K562 (cell line): ENCODE results near the gene FAM184B. TPM values are rescaled to one million over a fixed set of nuclear protein-coding genes. Genes with fewer than 3 reads are reported as not detected.

Source experiments
- ATAC-seq: fragments of 200-7000 bp; cut with Tn5 transposase; 3 replicates; pipeline ENCODE4 v1.9.1; 2020; ENCODE audit warnings: moderate library complexity
- BruUV-seq: library from RNA; stranded (reverse); fragments of 400-500 nt; replicated peaks from 2 replicates; lab custom pipeline; 2021; lab: Mats Ljungman, UMichigan
- CTCF ChIA-PET: fragments of 300-600 bp; formaldehyde crosslinking; extraction: SDS; loops from one replicate; lab custom pipeline; 2021; ENCODE audit warnings: low intra/inter-chr PET ratio; lab: Yijun Ruan, JAX
- POLR2A ChIA-PET: fragments of 300-600, 350-650 bp; sonication (Branson Sonifier 250); formaldehyde crosslinking; extraction: SDS; loops from one replicate; lab custom pipeline; 2021; ENCODE audit warnings: antibody characterized with exemption, inconsistent platforms; lab: Yijun Ruan, JAX
- DNase-seq, 4 experiments: peaks; one replicate each; pipeline versions ENCODE4 v3.0.0 to v3.0.0-alpha.2; 2011 to 2018; ENCODE audit warnings: low spot score in 3 of 4, mixed read lengths in 3 of 4; ENCODE audit errors: extremely low read depth in 1 of 4
- FAIRE-seq: peaks from 2 replicates; lab custom pipeline; 2011; peaks lifted over from hg19 to GRCh38; lab: Jason Lieb, UNC
- H2AFZ ChIP-seq: 2 replicates; pipeline ENCODE4 v1.6.0; 2011; ENCODE audit warnings: low read depth, low read length, control low read depth, inconsistent platforms
- H3K27ac ChIP-seq: fragments of 200-600 bp; 3 replicates; pipeline ENCODE4 v1.8.0; 2011; ENCODE audit warnings: low read depth, mild to moderate bottlenecking, control low read depth, inconsistent platforms, low read length, moderate library complexity, mixed read lengths; ENCODE audit errors: extremely low read depth
- H3K27me3 ChIP-seq, 2 experiments: fragments of 300-600 bp in 1 of 2; 2 replicates in 1 of 2; 3 replicates in 1 of 2; pipeline versions ENCODE4 v1.6.0 to v1.8.0; 2011; ENCODE audit warnings: inconsistent platforms in 2 of 2, low read length in 2 of 2, mild to moderate bottlenecking in 1 of 2, mixed read lengths in 1 of 2, moderate library complexity in 1 of 2; ENCODE audit not compliant: control insufficient read depth in 2 of 2, insufficient read depth in 2 of 2
- H3K36me3 ChIP-seq: fragments of 300-600 bp; 3 replicates; pipeline ENCODE4 v1.8.0; 2011; ENCODE audit warnings: mild to moderate bottlenecking, low read length, inconsistent platforms; ENCODE audit not compliant: control insufficient read depth, insufficient read depth
- H3K4me1 ChIP-seq, 2 experiments: fragments of 200-600 bp in 1 of 2; replicated peaks in 1 of 2; 2 replicates in 1 of 2; 3 replicates in 1 of 2; pipeline versions ENCODE4 v1.5.1 to v1.8.0; 2011; ENCODE audit warnings: inconsistent platforms in 2 of 2, low read length in 2 of 2, mild to moderate bottlenecking in 1 of 2, mixed read lengths in 1 of 2, moderate library complexity in 1 of 2; ENCODE audit not compliant: control insufficient read depth in 2 of 2, insufficient read depth in 2 of 2
- H3K4me2 ChIP-seq: 2 replicates; pipeline ENCODE4 v1.6.1; 2011; ENCODE audit warnings: low read length, control low read depth, inconsistent platforms, mixed read lengths; ENCODE audit not compliant: insufficient read depth
- H3K4me3 ChIP-seq: fragments of 200-600 bp; sonication (generic), shearing (Covaris generic); 2 replicates; pipeline ENCODE4 v1.5.1; 2016; ENCODE audit warnings: control low read depth, inconsistent platforms
- H3K79me2 ChIP-seq: fragments of 200-600 bp; 3 replicates; pipeline ENCODE4 v1.8.0; 2011; ENCODE audit warnings: low read length, inconsistent platforms; ENCODE audit not compliant: control insufficient read depth, insufficient read depth
- H3K9ac ChIP-seq, 2 experiments: 2 replicates each; pipeline versions ENCODE4 v1.6.0 to v1.6.1; 2011; ENCODE audit warnings: low read depth in 2 of 2, low read length in 2 of 2, control low read depth in 1 of 2, inconsistent platforms in 1 of 2, mild to moderate bottlenecking in 1 of 2, mixed read lengths in 1 of 2; ENCODE audit not compliant: insufficient read depth in 1 of 2
- H3K9me1 ChIP-seq: one replicate; pipeline ENCODE4 v1.6.0; 2011; ENCODE audit warnings: inconsistent platforms, mild to moderate bottlenecking, low read length, moderate library complexity; ENCODE audit not compliant: control insufficient read depth, insufficient read depth
- H3K9me3 ChIP-seq: replicated peaks from 2 replicates; pipeline ENCODE4 v1.5.1; 2011; ENCODE audit warnings: low read depth, low read length, inconsistent platforms; ENCODE audit not compliant: control insufficient read depth, insufficient read depth
- H4K20me1 ChIP-seq: replicated peaks from 2 replicates; pipeline ENCODE4 v1.6.1; 2011; ENCODE audit warnings: low read length, inconsistent platforms, mixed read lengths; ENCODE audit not compliant: control insufficient read depth, insufficient read depth
- NFRKB ChIP-seq: fragments of 450-650 bp; IDR thresholded peaks from 2 replicates; pipeline ENCODE4 v1.6.1; 2016; ENCODE audit warnings: low read depth
- PTRF ChIP-seq: fragments of 450-650 bp; IDR thresholded peaks from 2 replicates; pipeline ENCODE4 v1.6.1; 2016; ENCODE audit warnings: mild to moderate bottlenecking, missing genetic modification characterization, missing compliant biosample characterization
- RB1 ChIP-seq: fragments of 450-650 bp; IDR thresholded peaks from 2 replicates; pipeline ENCODE4 v1.6.1; 2017; ENCODE audit warnings: low read depth, mild to moderate bottlenecking
- ZBTB11 ChIP-seq, 3 experiments: fragments of 200-800 bp in 1 of 3; fragments of 250-450 bp in 1 of 3; fragments of 450-650 bp in 1 of 3; sonication (Bioruptor Pico) in 1 of 3; sonication (Bioruptor generic) in 1 of 3; formaldehyde crosslinking in 1 of 3; IDR thresholded peaks; 2 replicates each; pipeline versions ENCODE4 v1.6.1 to v1.8.0; 2016 to 2022; ENCODE audit warnings: mild to moderate bottlenecking in 2 of 3, missing genetic modification characterization in 2 of 3, missing compliant biosample characterization in 1 of 3, moderate library complexity in 1 of 3
- ZNF280A ChIP-seq: fragments of 450-650 bp; IDR thresholded peaks from 2 replicates; pipeline ENCODE4 v1.6.1; 2018; ENCODE audit warnings: mild to moderate bottlenecking, low read depth; ENCODE audit not compliant: partially characterized antibody
- WGBS: fragments of 100-300 bp; shearing (Covaris generic); methylation state at CpG from one replicate; pipeline ENCODE4 v1.1.6; 2016; ENCODE audit warnings: low coverage, mixed read lengths; ENCODE audit not compliant: insufficient coverage; ENCODE audit errors: missing lambda C conversion rate; 5-methylcytosine and 5-hydroxymethylcytosine counted together
- in situ Hi-C: fragments of 300-500 bp; cut with MboI; formaldehyde crosslinking; loops from 4 replicates; pipeline ENCODE4 v1.15.0; 2018; ENCODE audit warnings: inconsistent platforms, mixed read lengths
- intact Hi-C: fragments of 100-400 bp; cut with micrococcal nuclease; formaldehyde crosslinking; loops from 2 replicates; pipeline ENCODE4 v1.14.2; 2022
- polyA plus RNA-seq, 8 experiments: library from polyadenylated mRNA; depleted of rRNA in 4 of 8; stranded (reverse) in 5 of 8; unstranded in 3 of 8; fragments of >200 nt; fragmentation: Nextera tagmentation in 2 of 8; fragmentation: Illumina TruSeq in 1 of 8; extraction: Ambion mirVana in 2 of 8; extraction: Trizol in 1 of 8; gene quantifications; 2 replicates each; pipeline versions ENCODE4 v1.2.1 to v1.2.3, GENCODE V29; 2011 to 2014; ENCODE audit warnings: inconsistent platforms in 1 of 8, missing spikeins in 1 of 8
- total RNA-seq, 7 experiments: library from RNA; depleted of rRNA in 6 of 7; stranded (reverse); fragments of >200 nt in 6 of 7; fragmentation: Illumina TruSeq in 2 of 7; extraction: Trizol in 2 of 7; gene quantifications; 2 replicates each; pipeline versions ENCODE4 v1.2.1 to v1.2.3, GENCODE V29; 2011 to 2021; ENCODE audit warnings: low replicate concordance in 1 of 7

The FAM184B gene
- total and polyA plus RNA-seq, 9 of the 15 experiments (the other 6 are each of a cell fraction or from before 2014, with no cell fraction given): not detected

GRCh38 chr4:17770845-17771244, 10.6 kb downstream of the FAM184B start (continued):
- TF ChIP-seq RB1 (no peak), ZNF280A (no peak)
- TF ChIP-seq, all 486 proteins: peak for 19

- no peak for FAIRE-seq
- BruUV-seq: no TSS peak
- peaks cover 0 to 7% of the 10 kb centered on the region in 2 experiments; a peak in 2 of 5 replicates for H3K4me1 ChIP-seq
- POLR2A ChIA-PET: no interaction called here
- H3K9ac ChIP-seq: no peak overlapping the region
- intact Hi-C loops: no loop called here
- peak in 1 of 4 experiments; percentile 8 for DNase-seq
- no peak overlapping the region for H3K4me2 ChIP-seq
- TF ChIP-seq ZBTB11 (CRISPR knock-in tag; IDR thresholded peaks at IDR 0.05): no peak
- TF ChIP-seq PTRF (tag): no peak
- no peak for TF ChIP-seq NFRKB
- TF ChIP-seq, all 486 proteins: peak for 0
- Histone ChIP-seq H3K79me2 (no peaks in the 10 kb centered on the region), H3K36me3 (no peaks in the 10 kb centered on the region), H3K9me1 (no peaks in the 10 kb centered on the region), H3K4me3 (no peak overlapping the region), H3K27me3 (peaks cover 0 to 17% of the 10 kb centered on the region in 2 experiments; a peak in 2 of 5 replicates), H4K20me1 (no peaks in the 10 kb centered on the region), H3K9me3 (peaks cover 3% of the 10 kb centered on the region; the same call in 1 of the 2 replicates), H2AFZ (no peak overlapping the region), H3K27ac (no peak overlapping the region)
- in situ Hi-C loops: no loop called here
- CTCF ChIA-PET: no interaction called here
- WGBS: 8% methylated on average over 8 of the region's 8 CpGs
- ATAC-seq: no peak
Observed at GRCh38 chr4:17769406-17770174, 11.8 kb downstream of the FAM184B start.
